Measurements from ENCODE around the gene SDE2. TPM values are rescaled to one million over a fixed set of nuclear protein-coding genes. Genes with fewer than 3 reads are reported as not detected.
"Not testable (repeated sequence)": the region's sequence is repeated elsewhere in the genome, so short reads cannot be mapped to it uniquely, and the experiment has no call there.

SDE2 gene
- total RNA-seq, 2 experiments from 2014 or later, result 19.8 to 20.1 TPM

DNA sequence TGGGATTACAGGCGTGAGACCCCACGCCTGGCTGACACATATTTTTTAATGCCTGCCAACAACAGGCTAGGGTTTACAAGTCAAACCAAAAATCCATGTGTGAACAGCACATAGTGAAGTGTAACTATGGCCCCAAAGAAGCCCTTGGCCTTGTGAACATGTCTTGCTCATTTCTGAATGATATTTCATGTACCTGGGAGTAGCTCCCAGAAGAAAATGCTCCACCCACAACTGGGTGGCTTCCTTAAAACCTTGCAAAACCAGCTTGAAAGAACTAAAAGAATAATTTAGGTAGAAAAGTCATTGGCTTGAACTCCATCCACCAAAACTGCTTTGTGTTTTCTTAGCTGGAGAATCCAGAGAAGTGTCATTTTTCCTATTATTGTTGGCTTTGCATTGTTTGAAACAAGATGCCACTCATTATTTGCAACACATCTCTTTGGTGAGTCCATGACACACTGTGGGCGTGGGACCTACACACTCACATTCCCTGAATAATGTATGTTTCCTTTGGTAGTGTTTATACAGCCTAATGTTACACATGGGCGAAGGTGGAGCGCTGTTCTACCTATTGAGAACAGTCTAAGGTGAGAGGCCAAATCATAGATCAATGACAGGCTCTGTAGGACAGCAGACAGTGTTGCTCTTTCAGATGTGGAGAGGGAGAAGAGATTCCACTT is 28.5 kb upstream of the SDE2 start:
- no peak overlapping the region for H3K4me3 Mint-ChIP-seq
- no peak overlapping the region for H3K27ac Mint-ChIP-seq
- H3K27me3 Mint-ChIP-seq, result no peaks in the 10 kb centered on the region
- no peaks in the 10 kb centered on the region for H3K9me3 Mint-ChIP-seq
- DNase-seq, result no peak
- CTCF ChIA-PET, result interaction anchor here (1.0 kb wide), 1 partner anchor 97 kb away, joined by 3 read pairs; no protein-coding TSS in a partner anchor
- peaks cover 4% of the 10 kb centered on the region for H3K4me1 Mint-ChIP-seq
- POLR2A ChIA-PET, result interaction anchor here (1.4 kb wide), 1 partner anchor 34 kb away, joined by 4 read pairs; the partner anchor contains the start of gene H3-3A
- no peaks in the 10 kb centered on the region for H3K36me3 Mint-ChIP-seq (ENCODE audit: low read depth)

DNA sequence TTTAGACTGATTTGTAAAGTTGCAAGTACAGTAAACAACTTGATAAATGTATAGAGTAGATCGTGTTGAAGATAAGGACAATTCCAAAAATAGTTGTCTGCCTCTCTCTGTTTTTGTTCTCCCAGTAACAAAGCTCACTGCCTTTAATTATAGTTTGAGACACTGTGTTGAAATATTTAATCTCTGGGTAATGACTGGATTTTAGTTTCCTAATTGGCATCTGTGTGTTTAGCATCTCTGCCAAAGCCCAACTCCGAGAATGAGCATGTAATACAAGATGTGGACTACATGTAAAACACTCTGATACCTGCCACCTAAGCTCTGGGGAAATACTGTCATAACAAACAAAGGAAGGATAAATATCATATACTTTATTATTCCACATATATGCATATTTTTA is 27.7 kb upstream of the SDE2 start:
- Mint-ChIP-seq H3K4me1 (peaks cover 4% of the 10 kb centered on the region), H3K9me3 (no peaks in the 10 kb centered on the region), H3K4me3 (no peak overlapping the region), H3K27me3 (no peaks in the 10 kb centered on the region), H3K36me3 (ENCODE audit: low read depth) (no peaks in the 10 kb centered on the region), H3K27ac (no peak overlapping the region)
- no peak for DNase-seq
- POLR2A ChIA-PET, result interaction anchor here (1.0 to 1.4 kb wide), 2 partner anchors 27 to 35 kb away, joined by 4 read pairs; partner anchors contain the start of genes H3-3A and SDE2
- CTCF ChIA-PET, result no interaction called here

GRCh38 chr1:226023735-226024134 is 24.6 kb upstream of the SDE2 start:
- Mint-ChIP-seq H3K4me1 (peaks cover 4% of the 10 kb centered on the region), H3K9me3 (no peaks in the 10 kb centered on the region), H3K4me3 (no peak overlapping the region), H3K27me3 (no peaks in the 10 kb centered on the region), H3K36me3 (ENCODE audit: low read depth) (no peaks in the 10 kb centered on the region), H3K27ac (no peak overlapping the region)
- DNase-seq, result no peak
- ChIA-PET CTCF (no interaction called here), POLR2A (no interaction called here)

DNA sequence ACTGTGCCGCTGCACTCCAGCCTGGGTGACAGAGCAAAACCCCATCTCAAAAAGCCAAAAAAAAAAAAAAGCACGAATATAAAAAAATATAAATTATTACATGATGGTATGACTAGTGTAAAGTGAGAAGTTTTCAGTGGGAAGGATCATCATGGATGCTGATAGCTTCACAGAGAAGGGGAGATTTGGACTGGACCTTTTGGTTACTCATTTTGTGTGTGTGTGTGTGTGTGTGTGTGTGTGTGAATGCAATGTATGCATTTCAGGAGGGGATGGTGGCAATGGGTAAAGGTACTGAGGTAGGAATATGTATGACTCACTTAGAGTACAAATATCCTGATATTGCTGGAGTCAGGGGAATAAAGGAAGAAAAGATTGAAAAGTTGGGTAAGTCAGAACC is 22.7 kb upstream of the SDE2 start:
- ChIA-PET POLR2A (interaction anchor here (1.4 kb wide), 1 partner anchor 22 kb away, joined by 5 read pairs; the partner anchor contains the start of gene SDE2), CTCF (no interaction called here)
- H3K36me3 Mint-ChIP-seq (ENCODE audit: low read depth), result no peaks in the 10 kb centered on the region
- H3K27ac Mint-ChIP-seq, result no peak overlapping the region
- peaks cover 3% of the 10 kb centered on the region for H3K4me1 Mint-ChIP-seq
- H3K27me3 Mint-ChIP-seq, result no peaks in the 10 kb centered on the region
- H3K4me3 Mint-ChIP-seq, result no peak overlapping the region
- DNase-seq, result no peak
- H3K9me3 Mint-ChIP-seq, result no peaks in the 10 kb centered on the region

DNA sequence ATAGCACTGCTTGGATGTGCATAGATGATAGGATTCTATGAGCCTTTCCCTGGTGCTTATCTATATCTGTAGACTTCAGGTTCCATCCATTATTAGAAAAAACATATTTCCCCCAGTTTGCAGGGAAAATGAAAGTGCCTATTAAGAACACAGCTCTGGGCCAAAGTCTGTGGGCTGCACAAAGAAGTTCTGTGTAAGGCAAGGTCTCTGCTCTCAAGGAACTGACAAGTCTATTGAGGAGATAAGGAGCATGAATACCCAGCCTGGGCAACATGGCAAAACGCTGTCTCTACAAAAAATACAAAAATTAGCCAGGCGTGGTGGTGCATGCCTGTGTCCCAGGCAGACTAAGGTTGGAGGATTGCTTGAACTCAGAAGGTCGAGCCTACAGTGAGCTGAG is 22.3 kb upstream of the SDE2 start:
- ChIA-PET CTCF (no interaction called here), POLR2A (interaction anchor here (1.4 kb wide), 1 partner anchor 22 kb away, joined by 5 read pairs; the partner anchor contains the start of gene SDE2)
- H3K27me3 Mint-ChIP-seq, result no peaks in the 10 kb centered on the region
- H3K4me3 Mint-ChIP-seq, result no peak overlapping the region
- H3K4me1 Mint-ChIP-seq, result no peaks in the 10 kb centered on the region
- DNase-seq, result no peak
- no peak overlapping the region for H3K27ac Mint-ChIP-seq
- no peaks in the 10 kb centered on the region for H3K36me3 Mint-ChIP-seq (ENCODE audit: low read depth)
- H3K9me3 Mint-ChIP-seq, result no peaks in the 10 kb centered on the region

DNA sequence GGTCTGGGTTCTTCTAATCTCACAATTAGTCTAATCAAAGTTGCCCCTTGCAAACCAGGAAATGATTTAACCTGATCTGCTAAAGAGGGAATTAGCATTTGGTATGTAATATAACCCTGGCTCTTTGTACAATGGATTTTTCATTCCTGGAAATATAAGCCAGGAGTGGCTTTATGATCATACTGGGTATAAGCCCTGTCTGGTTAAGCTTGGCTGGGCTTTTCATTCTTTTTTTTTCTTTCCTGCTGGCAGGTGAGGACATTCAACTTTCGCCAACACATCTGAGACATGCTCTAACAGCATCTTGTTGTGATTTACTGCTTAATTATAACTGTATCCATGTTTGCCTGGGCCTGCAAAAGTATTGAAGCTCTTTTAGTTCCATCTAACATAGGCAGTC is 20.4 kb upstream of the SDE2 start:
- Mint-ChIP-seq H3K27me3 (peaks cover under 1% of the 10 kb centered on the region), H3K9me3 (no peaks in the 10 kb centered on the region), H3K4me1 (no peaks in the 10 kb centered on the region), H3K36me3 (ENCODE audit: low read depth) (no peaks in the 10 kb centered on the region), H3K27ac (no peak overlapping the region), H3K4me3 (no peak overlapping the region)
- ChIA-PET CTCF (interaction anchor here (0.6 to 1.5 kb wide), 3 partner anchors 35 to 92 kb away, joined by 3 to 4 read pairs (median 3); no protein-coding TSS in a partner anchor), POLR2A (interaction anchor here (1.2 to 1.5 kb wide), 2 partner anchors 20 to 42 kb away, joined by 4 to 6 read pairs; partner anchors contain the start of gene H3-3A)
- no peak for DNase-seq

- H3K4me3 Mint-ChIP-seq, result no peak overlapping the region
- no peaks in the 10 kb centered on the region for H3K9me3 Mint-ChIP-seq
- no peak overlapping the region for H3K27ac Mint-ChIP-seq
- ChIA-PET CTCF (no interaction called here), POLR2A (no interaction called here)
- H3K27me3 Mint-ChIP-seq, result peaks cover 4% of the 10 kb centered on the region
- no peaks in the 10 kb centered on the region for H3K4me1 Mint-ChIP-seq
- H3K36me3 Mint-ChIP-seq (ENCODE audit: low read depth), result no peaks in the 10 kb centered on the region
- DNase-seq, result no peak
These were observed 17.9 kb upstream of the SDE2 start for GRCh38 chr1:226017070-226017469.

DNA sequence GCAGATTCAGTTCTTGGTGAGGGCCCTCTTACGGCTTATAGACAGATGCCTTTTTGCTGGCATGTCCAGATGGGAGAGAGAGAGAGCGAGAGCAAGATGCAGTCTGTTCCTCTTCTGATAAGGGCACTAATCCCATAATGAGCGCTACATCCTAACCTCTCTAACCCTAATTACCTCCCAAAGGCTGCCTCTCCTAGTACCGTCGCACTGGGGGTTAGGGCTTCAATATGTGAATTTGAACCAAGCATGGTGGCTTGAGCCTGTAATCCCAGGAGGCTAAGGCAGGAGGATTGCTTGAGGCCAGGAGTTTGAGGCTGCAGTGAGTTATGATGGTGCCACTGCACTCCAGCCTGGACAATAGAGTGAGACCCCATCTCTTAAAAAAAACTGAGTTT is 10.5 kb upstream of the SDE2 start:
- CTCF ChIA-PET, result interaction anchor here (0.9 kb wide), 1 partner anchor 55 kb away, joined by 4 read pairs; no protein-coding TSS in a partner anchor

DNA sequence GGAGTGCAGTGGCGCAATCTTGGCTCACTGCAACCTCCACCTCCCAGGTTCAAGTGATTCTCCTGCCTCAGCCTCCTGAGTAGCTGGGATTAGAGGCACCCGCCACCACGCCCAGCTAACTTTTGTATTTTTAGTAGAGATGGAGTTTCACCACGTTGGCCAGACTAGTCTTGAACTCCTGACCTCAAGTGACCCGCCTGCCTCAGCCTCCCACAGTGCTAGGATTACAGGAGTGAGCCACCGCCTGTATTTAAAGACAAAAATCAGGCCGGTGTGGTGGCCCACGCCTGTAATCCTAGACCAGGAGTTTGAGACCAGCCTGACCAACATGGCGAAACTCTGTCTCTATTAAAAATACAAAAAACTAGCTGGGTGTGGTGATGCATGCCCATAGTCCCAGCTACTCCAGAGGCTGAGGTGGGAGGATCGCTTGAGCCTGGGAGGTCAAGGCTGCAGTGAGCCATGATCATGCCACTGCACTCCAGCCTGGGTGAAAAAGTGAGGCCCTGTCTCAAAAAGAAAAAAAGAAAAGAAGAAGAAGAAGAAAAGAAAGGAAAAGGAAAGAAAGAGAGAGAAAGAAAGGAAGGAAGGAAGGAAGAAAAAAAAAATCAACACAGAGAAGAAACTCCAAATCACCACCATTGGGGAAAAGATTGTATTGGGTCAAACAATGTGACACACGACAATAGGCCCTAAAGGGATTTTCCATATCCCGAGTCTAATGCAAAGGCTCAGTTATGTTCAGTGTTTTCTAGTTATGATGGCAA is 8.2 kb upstream of the SDE2 start:
- H3K4me1 Mint-ChIP-seq, result peaks cover 32% of the 10 kb centered on the region
- H3K36me3 Mint-ChIP-seq (ENCODE audit: low read depth); CTCF ChIA-PET; H3K9me3 Mint-ChIP-seq; H3K27me3 Mint-ChIP-seq; H3K27ac Mint-ChIP-seq; DNase-seq; H3K4me3 Mint-ChIP-seq: not testable (repeated sequence)
- POLR2A ChIA-PET, result interaction anchor here (1.4 to 1.6 kb wide), 2 partner anchors 8 to 55 kb away, joined by 6 read pairs; partner anchors contain the start of genes H3-3A and SDE2

More for the DNA sequence above, 10.5 kb upstream of the SDE2 start:
- POLR2A ChIA-PET, result no interaction called here
- H3K4me1 Mint-ChIP-seq, result peaks cover 14% of the 10 kb centered on the region
- no peak overlapping the region for H3K27ac Mint-ChIP-seq
- peaks cover 9% of the 10 kb centered on the region for H3K27me3 Mint-ChIP-seq
- H3K9me3 Mint-ChIP-seq, result no peaks in the 10 kb centered on the region
- DNase-seq, result no peak
- H3K36me3 Mint-ChIP-seq (ENCODE audit: low read depth), result no peaks in the 10 kb centered on the region
- no peak overlapping the region for H3K4me3 Mint-ChIP-seq

GRCh38 chr1:226006686-226007085 is 7.5 kb upstream of the SDE2 start:
- DNase-seq, result no peak
- H3K27ac Mint-ChIP-seq, result no peak overlapping the region
- no peak overlapping the region for H3K4me3 Mint-ChIP-seq
- no peaks in the 10 kb centered on the region for H3K9me3 Mint-ChIP-seq
- ChIA-PET POLR2A (no interaction called here), CTCF (no interaction called here)
- H3K27me3 Mint-ChIP-seq, result peaks cover 4% of the 10 kb centered on the region
- no peaks in the 10 kb centered on the region for H3K36me3 Mint-ChIP-seq (ENCODE audit: low read depth)
- H3K4me1 Mint-ChIP-seq, result peaks cover 38% of the 10 kb centered on the region

DNA sequence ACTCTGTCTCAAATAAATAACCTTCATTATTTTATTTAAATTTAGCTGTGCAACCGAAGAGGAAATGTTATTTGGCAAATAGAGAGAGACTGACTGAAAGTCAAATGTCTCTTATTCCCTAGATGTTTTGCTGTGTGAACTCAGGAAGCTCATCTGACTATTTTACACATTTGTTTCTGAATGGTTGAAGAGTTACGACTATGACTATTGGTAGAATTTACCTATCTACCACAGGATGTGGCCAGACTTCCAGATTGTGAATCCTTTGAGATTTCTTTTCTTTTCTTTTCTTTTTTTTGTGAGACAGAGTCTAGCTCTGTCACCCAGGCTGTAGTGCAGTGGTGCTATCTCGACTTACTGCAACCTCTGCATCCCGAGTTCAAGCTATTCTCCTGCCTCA is 5.3 kb upstream of the SDE2 start:
- ChIA-PET POLR2A (interaction anchor here (0.9 kb wide), 1 partner anchor 59 kb away, joined by 3 read pairs; the partner anchor contains the start of gene H3-3A), CTCF (interaction anchor here (1.1 to 1.3 kb wide), 2 partner anchors 60 to 530 kb away, joined by 3 to 4 read pairs; no protein-coding TSS in a partner anchor)
- Mint-ChIP-seq H3K4me1 (peaks cover 37% of the 10 kb centered on the region), H3K36me3 (ENCODE audit: low read depth) (no peaks in the 10 kb centered on the region), H3K4me3 (no peak overlapping the region), H3K9me3 (no peaks in the 10 kb centered on the region), H3K27me3 (no peaks in the 10 kb centered on the region), H3K27ac (no peak overlapping the region)
- no peak for DNase-seq

- POLR2A ChIA-PET, result interaction anchor here (0.9 to 1.1 kb wide), 2 partner anchors 59 kb away, joined by 3 read pairs; partner anchors contain the start of gene H3-3A
These were observed 4.5 kb upstream of the SDE2 start for GRCh38 chr1:226003502-226004170.

More at GRCh38 chr1:226003502-226004170, 4.5 kb upstream of the SDE2 start:
- H3K4me1 Mint-ChIP-seq, result peaks cover 40% of the 10 kb centered on the region
- no peaks in the 10 kb centered on the region for H3K9me3 Mint-ChIP-seq
- no peak overlapping the region for H3K4me3 Mint-ChIP-seq
- no peak overlapping the region for H3K27ac Mint-ChIP-seq
- CTCF ChIA-PET, result interaction anchor here (1.1 kb wide), 1 partner anchor 16 kb away, joined by 3 read pairs; no protein-coding TSS in a partner anchor
- DNase-seq, result no peak
- peaks cover 4% of the 10 kb centered on the region for H3K36me3 Mint-ChIP-seq (ENCODE audit: low read depth)
- H3K27me3 Mint-ChIP-seq, result no peaks in the 10 kb centered on the region

Data from activated CD4-positive, alpha-beta memory T cell treated with anti-CD3 and anti-CD28 coated beads, Interleukin-2, amount 10 ng/mL, durations not matched to agents 7 days and 5 days (primary cell).